Kidney tubule cell (primary cell): ENCODE results near the gene BPIFB3.
"Not testable (repeated sequence)": the region's sequence is repeated elsewhere in the genome, so short reads cannot be mapped to it uniquely, and the experiment has no call there.

ENCODE experiments used
- DNase-seq: peaks from one replicate; pipeline ENCODE4 v3.0.0-alpha.2; 2018; ENCODE audit warnings: low spot score

Gene BPIFB3

GRCh38 chr20:33092361-33092760, 38.7 kb downstream of the BPIFB3 start:
- peak; percentile 7 for DNase-seq

GRCh38 chr20:33093074-33093473, 39.4 kb downstream of the BPIFB3 start:
- DNase-seq, result no peak

GRCh38 chr20:33093582-33093981, 39.9 kb downstream of the BPIFB3 start:
- DNase-seq, result no peak

GRCh38 chr20:33095249-33095648, 41.5 kb downstream of the BPIFB3 start:
- DNase-seq, result no peak

- DNase-seq, result peak; percentile 64
These were observed 42.3 kb downstream of the BPIFB3 start for GRCh38 chr20:33095902-33096584.

- no peak for DNase-seq
These were observed 43.3 kb downstream of the BPIFB3 start for GRCh38 chr20:33097001-33097400.

GRCh38 chr20:33099843-33100538, 46.3 kb downstream of the BPIFB3 start:
- DNase-seq, result peak; percentile 18

GRCh38 chr20:33103556-33103955, 49.9 kb downstream of the BPIFB3 start:
- no peak for DNase-seq

- no peak for DNase-seq
These were observed 50.6 kb downstream of the BPIFB3 start for GRCh38 chr20:33104336-33104735.

GRCh38 chr20:33105316-33105924, 51.7 kb downstream of the BPIFB3 start:
- DNase-seq, result no peak

GRCh38 chr20:33106058-33106620, 52.4 kb downstream of the BPIFB3 start:
- not testable (repeated sequence) for DNase-seq

- no peak for DNase-seq
These were observed 55.0 kb downstream of the BPIFB3 start for GRCh38 chr20:33108661-33109060.

GRCh38 chr20:33110147-33110825, 56.6 kb downstream of the BPIFB3 start:
- DNase-seq, result no peak

GRCh38 chr20:33111306-33111705, 57.6 kb downstream of the BPIFB3 start:
- no peak for DNase-seq

GRCh38 chr20:33112547-33113386, 59.1 kb downstream of the BPIFB3 start:
- no peak for DNase-seq

- DNase-seq, result no peak
These were observed 59.7 kb downstream of the BPIFB3 start for GRCh38 chr20:33113387-33113908.

GRCh38 chr20:33115501-33115900, 61.8 kb downstream of the BPIFB3 start:
- not testable (repeated sequence) for DNase-seq

GRCh38 chr20:33119725-33120720, 66.3 kb downstream of the BPIFB3 start:
- DNase-seq, result peak; percentile 14

- DNase-seq, result no peak
These were observed 67.2 kb downstream of the BPIFB3 start for GRCh38 chr20:33120934-33121333.

- DNase-seq, result not testable (repeated sequence)
These were observed 68.6 kb downstream of the BPIFB3 start for GRCh38 chr20:33122297-33122696.
